Ishikawa (cell line): ENCODE data around the gene ARL13A.

Experiments
- CEBPB ChIP-seq: IDR thresholded peaks from 2 replicates; pipeline ENCODE4 v1.6.1; 2012
- CREB1 ChIP-seq: IDR thresholded peaks from 2 replicates; pipeline ENCODE4 v1.6.1; 2012; ENCODE audit warnings: low read depth
- EGR1 ChIP-seq: IDR thresholded peaks from 2 replicates; pipeline ENCODE4 v1.6.1; 2012
- EP300 ChIP-seq: IDR thresholded peaks from 2 replicates; pipeline ENCODE4 v1.6.1; 2012; ENCODE audit warnings: borderline replicate concordance
- FOXM1 ChIP-seq: IDR thresholded peaks from 2 replicates; pipeline ENCODE4 v1.6.1; 2012; ENCODE audit warnings: low read depth, borderline replicate concordance
- NFIC ChIP-seq: IDR thresholded peaks from 2 replicates; pipeline ENCODE4 v1.6.1; 2012
- RAD21 ChIP-seq: IDR thresholded peaks from 2 replicates; pipeline ENCODE4 v1.6.1; 2012; ENCODE audit warnings: low read depth
- TAF1 ChIP-seq: IDR thresholded peaks from 2 replicates; pipeline ENCODE4 v1.6.1; 2012; ENCODE audit warnings: low read depth, mild to moderate bottlenecking
- TCF12 ChIP-seq: IDR thresholded peaks from 2 replicates; pipeline ENCODE4 v1.6.1; 2012; ENCODE audit warnings: low read depth
- TEAD4 ChIP-seq: IDR thresholded peaks from 2 replicates; pipeline ENCODE4 v1.6.1; 2012
- YY1 ChIP-seq: IDR thresholded peaks from 2 replicates; pipeline ENCODE4 v1.6.1; 2012; ENCODE audit warnings: low read depth
- ZBTB7A ChIP-seq: IDR thresholded peaks from 2 replicates; pipeline ENCODE4 v1.6.1; 2012; ENCODE audit warnings: low read depth
- TF ChIP-seq, protein P1 (sequence below): IDR thresholded peaks from 2 replicates; pipeline ENCODE4 v1.6.1; 2012
- TF ChIP-seq, protein P2 (sequence below): IDR thresholded peaks from 2 replicates; pipeline ENCODE4 v1.6.1; 2012
- TF ChIP-seq, protein P3 (sequence below): IDR thresholded peaks from 2 replicates; pipeline ENCODE4 v1.6.1; 2012; ENCODE audit warnings: low read depth, mild to moderate bottlenecking

ARL13A gene

DNA sequence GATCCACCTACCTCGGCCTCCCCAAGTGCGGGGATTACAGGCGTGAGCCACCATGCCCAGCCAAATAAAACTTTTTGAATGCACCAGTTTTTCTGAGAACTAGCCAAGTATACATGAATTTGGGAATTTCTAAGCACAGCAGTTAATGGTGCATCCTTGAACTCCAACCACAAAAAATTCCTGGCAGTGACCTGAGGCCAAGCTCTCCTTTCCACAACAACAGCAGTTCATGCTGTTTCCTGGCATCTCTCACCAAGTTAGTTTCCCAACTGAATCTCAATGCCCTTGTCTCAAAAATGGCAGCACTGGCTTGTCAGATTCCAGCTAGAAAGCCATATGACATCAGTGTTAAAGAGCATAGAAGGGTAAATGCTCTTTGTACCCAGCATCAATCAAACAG is 24.9 kb upstream of the ARL13A start:
- TF ChIP-seq TCF12 (no peak), CEBPB (no peak), TEAD4 (no peak), FOXM1 (no peak), ZBTB7A (no peak), TAF1 (no peak), CREB1 (no peak), RAD21 (no peak), YY1 (no peak), NFIC (no peak), EGR1 (no peak), EP300 (no peak)
- TF ChIP-seq, protein P1, sequence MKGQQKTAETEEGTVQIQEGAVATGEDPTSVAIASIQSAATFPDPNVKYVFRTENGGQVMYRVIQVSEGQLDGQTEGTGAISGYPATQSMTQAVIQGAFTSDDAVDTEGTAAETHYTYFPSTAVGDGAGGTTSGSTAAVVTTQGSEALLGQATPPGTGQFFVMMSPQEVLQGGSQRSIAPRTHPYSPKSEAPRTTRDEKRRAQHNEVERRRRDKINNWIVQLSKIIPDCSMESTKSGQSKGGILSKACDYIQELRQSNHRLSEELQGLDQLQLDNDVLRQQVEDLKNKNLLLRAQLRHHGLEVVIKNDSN = no peak
- TF ChIP-seq, protein P2, sequence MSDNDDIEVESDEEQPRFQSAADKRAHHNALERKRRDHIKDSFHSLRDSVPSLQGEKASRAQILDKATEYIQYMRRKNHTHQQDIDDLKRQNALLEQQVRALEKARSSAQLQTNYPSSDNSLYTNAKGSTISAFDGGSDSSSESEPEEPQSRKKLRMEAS = no peak
- TF ChIP-seq, protein P3, sequence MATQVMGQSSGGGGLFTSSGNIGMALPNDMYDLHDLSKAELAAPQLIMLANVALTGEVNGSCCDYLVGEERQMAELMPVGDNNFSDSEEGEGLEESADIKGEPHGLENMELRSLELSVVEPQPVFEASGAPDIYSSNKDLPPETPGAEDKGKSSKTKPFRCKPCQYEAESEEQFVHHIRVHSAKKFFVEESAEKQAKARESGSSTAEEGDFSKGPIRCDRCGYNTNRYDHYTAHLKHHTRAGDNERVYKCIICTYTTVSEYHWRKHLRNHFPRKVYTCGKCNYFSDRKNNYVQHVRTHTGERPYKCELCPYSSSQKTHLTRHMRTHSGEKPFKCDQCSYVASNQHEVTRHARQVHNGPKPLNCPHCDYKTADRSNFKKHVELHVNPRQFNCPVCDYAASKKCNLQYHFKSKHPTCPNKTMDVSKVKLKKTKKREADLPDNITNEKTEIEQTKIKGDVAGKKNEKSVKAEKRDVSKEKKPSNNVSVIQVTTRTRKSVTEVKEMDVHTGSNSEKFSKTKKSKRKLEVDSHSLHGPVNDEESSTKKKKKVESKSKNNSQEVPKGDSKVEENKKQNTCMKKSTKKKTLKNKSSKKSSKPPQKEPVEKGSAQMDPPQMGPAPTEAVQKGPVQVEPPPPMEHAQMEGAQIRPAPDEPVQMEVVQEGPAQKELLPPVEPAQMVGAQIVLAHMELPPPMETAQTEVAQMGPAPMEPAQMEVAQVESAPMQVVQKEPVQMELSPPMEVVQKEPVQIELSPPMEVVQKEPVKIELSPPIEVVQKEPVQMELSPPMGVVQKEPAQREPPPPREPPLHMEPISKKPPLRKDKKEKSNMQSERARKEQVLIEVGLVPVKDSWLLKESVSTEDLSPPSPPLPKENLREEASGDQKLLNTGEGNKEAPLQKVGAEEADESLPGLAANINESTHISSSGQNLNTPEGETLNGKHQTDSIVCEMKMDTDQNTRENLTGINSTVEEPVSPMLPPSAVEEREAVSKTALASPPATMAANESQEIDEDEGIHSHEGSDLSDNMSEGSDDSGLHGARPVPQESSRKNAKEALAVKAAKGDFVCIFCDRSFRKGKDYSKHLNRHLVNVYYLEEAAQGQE = no peak

DNA sequence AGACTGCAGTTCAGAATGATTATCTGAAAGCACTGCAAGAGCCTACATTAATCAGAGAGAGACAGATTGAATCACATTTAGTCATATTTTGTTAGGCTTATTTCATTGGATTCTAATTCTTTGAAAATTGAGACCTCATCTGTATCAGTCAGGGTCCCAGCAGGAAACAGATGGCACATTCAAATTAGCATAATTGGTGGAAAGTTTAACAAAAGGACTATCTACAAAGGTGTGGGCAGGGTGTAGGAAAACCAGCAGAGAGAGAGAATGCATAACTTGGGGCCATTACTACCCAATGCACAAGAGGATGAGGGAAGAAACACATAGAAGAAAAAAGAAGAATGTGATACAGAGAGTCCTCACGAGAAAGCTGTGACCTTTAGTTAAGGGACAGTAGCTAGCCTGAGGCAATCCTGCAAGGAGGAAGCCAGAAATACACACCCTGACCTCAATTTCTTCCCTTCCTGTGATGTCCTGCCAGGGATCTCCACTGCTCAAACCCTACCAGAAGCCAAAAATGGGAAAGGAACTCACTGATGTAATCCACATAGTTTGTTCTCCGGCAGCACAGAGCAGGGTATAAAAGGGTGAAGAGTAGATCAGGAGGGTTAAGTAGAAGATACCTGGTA is 23.1 kb upstream of the ARL13A start:
- TF ChIP-seq CEBPB (no peak), TCF12 (no peak), ZBTB7A (no peak), RAD21 (no peak), EGR1 (no peak), CREB1 (no peak), FOXM1 (no peak), EP300 (no peak)
- TF ChIP-seq, protein P3 = no peak
- TF ChIP-seq, protein P2 = no peak

DNA sequence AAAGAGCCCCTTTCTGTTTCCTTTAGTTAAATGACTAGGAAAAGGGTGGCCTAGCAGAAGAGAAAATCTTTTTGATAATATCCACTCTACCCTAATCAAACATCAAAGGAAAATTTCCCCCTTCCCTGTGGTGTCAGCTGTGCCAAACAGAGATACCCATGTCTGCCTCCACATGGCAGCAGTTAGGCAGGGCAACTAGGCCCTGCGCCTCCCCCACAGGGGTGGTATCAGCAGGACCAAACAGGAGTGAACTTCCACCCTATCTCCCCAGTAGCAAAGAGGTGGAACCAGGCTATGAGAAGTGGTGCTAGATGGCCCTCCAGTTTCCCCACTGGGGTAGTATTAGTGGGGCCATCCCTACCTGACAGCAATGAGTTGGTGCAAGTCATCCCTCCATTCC is 21.0 kb upstream of the ARL13A start:
- no peak for TF ChIP-seq NFIC
- TF ChIP-seq CEBPB = no peak

DNA sequence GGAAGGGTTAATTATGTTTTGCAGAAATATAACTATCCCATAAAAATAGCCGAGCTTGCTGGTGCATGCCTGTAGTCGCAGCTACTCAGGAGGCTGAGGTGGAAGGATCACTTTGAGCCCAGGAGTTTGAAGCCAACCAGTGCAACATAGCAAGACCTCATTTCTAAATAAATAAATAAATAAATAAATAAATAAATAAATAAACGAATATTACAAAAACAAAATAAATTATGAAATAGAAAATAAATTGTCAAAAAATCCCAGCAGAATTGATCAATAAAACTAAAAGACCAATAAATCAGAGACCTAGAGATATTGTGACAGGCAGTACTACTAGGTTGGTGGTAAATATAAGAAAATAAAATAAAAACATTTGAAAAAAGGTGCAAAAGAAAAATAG is 6.7 kb upstream of the ARL13A start:
- TF ChIP-seq, protein P2 = no peak

DNA sequence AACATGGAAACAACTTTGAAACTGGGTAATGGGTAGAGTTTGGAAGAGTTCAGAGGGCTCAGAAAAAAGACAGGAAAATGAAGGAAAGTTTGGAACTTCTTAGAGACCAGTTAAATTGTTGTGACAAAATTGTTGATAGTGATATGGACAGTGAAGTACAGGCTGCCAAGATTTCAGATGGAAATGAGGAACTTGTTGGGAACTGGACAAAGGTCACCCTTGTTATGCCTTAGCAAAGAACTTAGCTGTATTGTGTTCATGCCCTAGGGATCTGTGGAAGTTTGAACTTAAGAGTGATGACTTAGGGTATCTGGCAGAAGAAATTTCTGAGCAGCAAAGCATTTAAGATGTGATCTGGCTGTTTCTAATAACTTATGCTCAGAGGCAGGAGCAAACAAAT is 5.1 kb upstream of the ARL13A start:
- TF ChIP-seq, protein P2 = no peak
- no peak for TF ChIP-seq FOXM1
- no peak for TF ChIP-seq TEAD4
- TF ChIP-seq EP300 = no peak
- TF ChIP-seq, protein P3 = no peak
- TF ChIP-seq CREB1 = no peak
- no peak for TF ChIP-seq TAF1
- TF ChIP-seq RAD21 = no peak
- no peak for TF ChIP-seq EGR1
- no peak for TF ChIP-seq CEBPB
- TF ChIP-seq, protein P1 = no peak
- TF ChIP-seq YY1 = no peak
